Progenitor cell of endocrine pancreas (in vitro differentiated cells): ENCODE results near the gene MAGEB2. TPM values are rescaled to one million over a fixed set of nuclear protein-coding genes. Genes with fewer than 3 reads are reported as not detected.

Source experiments
- DNase-seq: peaks from one replicate; pipeline ENCODE4 v3.0.0; 2021; ENCODE audit warnings: low spot score; ENCODE audit not compliant: unreplicated experiment
- H3K27ac Mint-ChIP-seq: 2 replicates; pipeline ENCODE4 v1.8.0; 2021; ENCODE audit warnings: mild to moderate bottlenecking, moderate library complexity, mixed read lengths
- H3K27me3 Mint-ChIP-seq: 2 replicates; pipeline ENCODE4 v1.8.0; 2021; ENCODE audit warnings: mixed read lengths
- H3K36me3 Mint-ChIP-seq: 2 replicates; pipeline ENCODE4 v1.8.0; 2022; ENCODE audit warnings: mixed read lengths; ENCODE audit not compliant: insufficient read depth
- H3K4me1 Mint-ChIP-seq: 2 replicates; pipeline ENCODE4 v1.8.0; 2021; ENCODE audit warnings: low read depth, mixed read lengths
- H3K4me3 Mint-ChIP-seq: 2 replicates; pipeline ENCODE4 v1.8.0; 2021; ENCODE audit warnings: low read depth, mild to moderate bottlenecking, moderate library complexity, mixed read lengths
- H3K9me3 Mint-ChIP-seq: 2 replicates; pipeline ENCODE4 v1.8.0; 2021; ENCODE audit warnings: low read depth, mixed read lengths
- total RNA-seq: library from RNA; stranded (reverse); gene quantifications from 2 replicates; pipeline ENCODE4 v1.2.1, GENCODE V29; 2021
- TF ChIP-seq, protein P1 (sequence below): fragments of 200-600 bp; sonication (generic); IDR thresholded peaks from one replicate; pipeline ENCODE4 v1.5.0; 2021; ENCODE audit warnings: antibody characterized with exemption, mild to moderate bottlenecking; ENCODE audit not compliant: unreplicated experiment

Gene MAGEB2
- total RNA-seq, 1 donor from 2014 or later = not detected

- Mint-ChIP-seq H3K4me1 (peaks cover 1% of the 10 kb centered on the region), H3K4me3 (no peak overlapping the region), H3K9me3 (no peaks in the 10 kb centered on the region), H3K27ac (no peak overlapping the region), H3K36me3 (no peaks in the 10 kb centered on the region), H3K27me3 (no peaks in the 10 kb centered on the region)
- DNase-seq = no peak
- TF ChIP-seq, protein P1, sequence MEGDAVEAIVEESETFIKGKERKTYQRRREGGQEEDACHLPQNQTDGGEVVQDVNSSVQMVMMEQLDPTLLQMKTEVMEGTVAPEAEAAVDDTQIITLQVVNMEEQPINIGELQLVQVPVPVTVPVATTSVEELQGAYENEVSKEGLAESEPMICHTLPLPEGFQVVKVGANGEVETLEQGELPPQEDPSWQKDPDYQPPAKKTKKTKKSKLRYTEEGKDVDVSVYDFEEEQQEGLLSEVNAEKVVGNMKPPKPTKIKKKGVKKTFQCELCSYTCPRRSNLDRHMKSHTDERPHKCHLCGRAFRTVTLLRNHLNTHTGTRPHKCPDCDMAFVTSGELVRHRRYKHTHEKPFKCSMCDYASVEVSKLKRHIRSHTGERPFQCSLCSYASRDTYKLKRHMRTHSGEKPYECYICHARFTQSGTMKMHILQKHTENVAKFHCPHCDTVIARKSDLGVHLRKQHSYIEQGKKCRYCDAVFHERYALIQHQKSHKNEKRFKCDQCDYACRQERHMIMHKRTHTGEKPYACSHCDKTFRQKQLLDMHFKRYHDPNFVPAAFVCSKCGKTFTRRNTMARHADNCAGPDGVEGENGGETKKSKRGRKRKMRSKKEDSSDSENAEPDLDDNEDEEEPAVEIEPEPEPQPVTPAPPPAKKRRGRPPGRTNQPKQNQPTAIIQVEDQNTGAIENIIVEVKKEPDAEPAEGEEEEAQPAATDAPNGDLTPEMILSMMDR = peak; percentile 51
Observed at GRCh38 chrX:30196322-30196721, 19.0 kb upstream of the MAGEB2 start.

DNA sequence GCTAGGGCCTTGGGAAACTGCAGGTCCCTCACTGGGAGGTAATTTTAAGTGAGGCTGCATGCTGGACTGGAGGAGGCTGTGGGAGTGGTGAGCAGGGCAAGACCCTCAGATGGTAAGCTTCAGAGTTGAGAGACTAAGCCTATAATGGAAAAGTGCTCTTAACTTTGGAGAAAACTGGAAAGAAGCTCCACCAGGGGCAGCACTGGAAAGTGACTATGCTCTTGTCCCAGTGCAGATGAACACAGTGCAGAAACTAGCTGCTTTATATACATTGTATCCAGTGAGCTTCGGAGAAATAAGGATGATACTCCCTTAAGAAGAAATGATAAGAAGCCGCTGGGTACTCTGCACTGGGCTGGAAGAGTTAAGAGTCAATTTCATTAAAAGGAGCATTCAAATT is 3.2 kb upstream of the MAGEB2 start:
- no peak for DNase-seq
- H3K9me3 Mint-ChIP-seq = no peaks in the 10 kb centered on the region
- TF ChIP-seq, protein P1 = no peak
- H3K27me3 Mint-ChIP-seq = no peaks in the 10 kb centered on the region
- no peak overlapping the region for H3K4me3 Mint-ChIP-seq
- H3K4me1 Mint-ChIP-seq = no peaks in the 10 kb centered on the region
- no peak overlapping the region for H3K27ac Mint-ChIP-seq
- H3K36me3 Mint-ChIP-seq = no peaks in the 10 kb centered on the region

GRCh38 chrX:30217465-30217864 is 2.1 kb downstream of the MAGEB2 start:
- DNase-seq = no peak
- Mint-ChIP-seq H3K4me3 (no peak overlapping the region), H3K4me1 (no peaks in the 10 kb centered on the region), H3K27me3 (no peaks in the 10 kb centered on the region), H3K36me3 (no peaks in the 10 kb centered on the region), H3K27ac (no peak overlapping the region), H3K9me3 (no peaks in the 10 kb centered on the region)
- TF ChIP-seq, protein P1 = no peak

- H3K27me3 Mint-ChIP-seq = no peaks in the 10 kb centered on the region
- no peaks in the 10 kb centered on the region for H3K36me3 Mint-ChIP-seq
- no peak overlapping the region for H3K4me3 Mint-ChIP-seq
- no peak overlapping the region for H3K27ac Mint-ChIP-seq
- H3K4me1 Mint-ChIP-seq = no peaks in the 10 kb centered on the region
- H3K9me3 Mint-ChIP-seq = no peaks in the 10 kb centered on the region
- TF ChIP-seq, protein P1 = no peak
- no peak for DNase-seq
Observed at GRCh38 chrX:30219372-30219771, 4.0 kb downstream of the MAGEB2 start.

- Mint-ChIP-seq H3K27ac (no peak overlapping the region), H3K36me3 (no peaks in the 10 kb centered on the region), H3K9me3 (no peaks in the 10 kb centered on the region), H3K4me3 (no peak overlapping the region), H3K4me1 (no peaks in the 10 kb centered on the region), H3K27me3 (no peaks in the 10 kb centered on the region)
- no peak for DNase-seq
- TF ChIP-seq, protein P1 = no peak
Observed at GRCh38 chrX:30220661-30221060, 5.3 kb downstream of the MAGEB2 start.

- H3K27me3 Mint-ChIP-seq = no peaks in the 10 kb centered on the region
- TF ChIP-seq, protein P1 = no peak
- no peak overlapping the region for H3K27ac Mint-ChIP-seq
Observed at GRCh38 chrX:30224536-30224935, 9.2 kb downstream of the MAGEB2 start.

More at GRCh38 chrX:30224536-30224935, 9.2 kb downstream of the MAGEB2 start:
- Mint-ChIP-seq H3K9me3 (no peaks in the 10 kb centered on the region), H3K4me3 (no peak overlapping the region), H3K4me1 (no peaks in the 10 kb centered on the region), H3K36me3 (no peaks in the 10 kb centered on the region)
- no peak for DNase-seq
